Cardiac muscle cell (in vitro differentiated cells and primary cell): ENCODE results near the gene CMIP. TPM values are rescaled to one million over a fixed set of nuclear protein-coding genes. Genes with fewer than 3 reads are reported as not detected.

Source experiments
- DNase-seq, 2 donors: peaks; one replicate each; pipeline versions ENCODE4 v3.0.0 to v3.0.0-alpha.2; 2010 to 2017; ENCODE audit warnings: low read depth in 1 of 2, low spot score in 1 of 2
- H3K27ac ChIP-seq: fragments of 200-600 bp; sonication (generic); 2 replicates; pipeline ENCODE4 v1.5.1; 2016
- H3K27me3 ChIP-seq: fragments of 200-600 bp; sonication (generic); 2 replicates; pipeline ENCODE4 v1.6.0; 2016; ENCODE audit warnings: control low read depth
- H3K36me3 ChIP-seq: fragments of 200-600 bp; sonication (generic); 2 replicates; pipeline ENCODE4 v1.5.1; 2016; ENCODE audit warnings: control low read depth
- H3K4me1 ChIP-seq: fragments of 200-600 bp; sonication (generic); 2 replicates; pipeline ENCODE4 v1.8.1; 2017; ENCODE audit warnings: low read depth, mild to moderate bottlenecking, mixed run types
- H3K4me3 ChIP-seq: fragments of 200-600 bp; sonication (generic); 2 replicates; pipeline ENCODE4 v1.5.1; 2016; ENCODE audit warnings: mild to moderate bottlenecking
- H3K9me3 ChIP-seq: fragments of 200-600 bp; sonication (generic); 2 replicates; pipeline ENCODE4 v1.5.1; 2017; ENCODE audit warnings: low read depth, mild to moderate bottlenecking, control low read depth
- polyA plus RNA-seq: library from polyadenylated mRNA; unstranded; fragments of >200 nt; fragmentation: Nextera tagmentation; extraction: Ambion mirVana; gene quantifications from 2 replicates; pipeline ENCODE4 v1.2.1, GENCODE V29; 2016
- total RNA-seq: library from RNA; depleted of rRNA; stranded (reverse); fragments of >200 nt; gene quantifications from 2 replicates; pipeline ENCODE4 v1.2.3, GENCODE V29; 2016
- TF ChIP-seq, protein P1 (sequence below): IDR thresholded peaks from 2 replicates; pipeline ENCODE4 v1.5.1; 2012; ENCODE audit warnings: low read depth, mild to moderate bottlenecking, low read length

The CMIP gene
- total and polyA plus RNA-seq, 2 experiments from 2014 or later: 1.8 to 22.2 TPM

GRCh38 chr16:81481207-81481821 lies 36.7 kb downstream of the CMIP start:
- no peaks in the 10 kb centered on the region for H3K27me3 ChIP-seq
- DNase-seq: peak in 1 of 2 donors; percentile 62
- H3K27ac ChIP-seq: no peak overlapping the region
- TF ChIP-seq, protein P1, sequence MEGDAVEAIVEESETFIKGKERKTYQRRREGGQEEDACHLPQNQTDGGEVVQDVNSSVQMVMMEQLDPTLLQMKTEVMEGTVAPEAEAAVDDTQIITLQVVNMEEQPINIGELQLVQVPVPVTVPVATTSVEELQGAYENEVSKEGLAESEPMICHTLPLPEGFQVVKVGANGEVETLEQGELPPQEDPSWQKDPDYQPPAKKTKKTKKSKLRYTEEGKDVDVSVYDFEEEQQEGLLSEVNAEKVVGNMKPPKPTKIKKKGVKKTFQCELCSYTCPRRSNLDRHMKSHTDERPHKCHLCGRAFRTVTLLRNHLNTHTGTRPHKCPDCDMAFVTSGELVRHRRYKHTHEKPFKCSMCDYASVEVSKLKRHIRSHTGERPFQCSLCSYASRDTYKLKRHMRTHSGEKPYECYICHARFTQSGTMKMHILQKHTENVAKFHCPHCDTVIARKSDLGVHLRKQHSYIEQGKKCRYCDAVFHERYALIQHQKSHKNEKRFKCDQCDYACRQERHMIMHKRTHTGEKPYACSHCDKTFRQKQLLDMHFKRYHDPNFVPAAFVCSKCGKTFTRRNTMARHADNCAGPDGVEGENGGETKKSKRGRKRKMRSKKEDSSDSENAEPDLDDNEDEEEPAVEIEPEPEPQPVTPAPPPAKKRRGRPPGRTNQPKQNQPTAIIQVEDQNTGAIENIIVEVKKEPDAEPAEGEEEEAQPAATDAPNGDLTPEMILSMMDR: no peak
- no peaks in the 10 kb centered on the region for H3K9me3 ChIP-seq
- H3K4me1 ChIP-seq: peaks cover 10% of the 10 kb centered on the region
- no peak overlapping the region for H3K4me3 ChIP-seq
- no peaks in the 10 kb centered on the region for H3K36me3 ChIP-seq

- H3K4me3 ChIP-seq: no peak overlapping the region
- no peaks in the 10 kb centered on the region for H3K9me3 ChIP-seq
- H3K36me3 ChIP-seq: no peaks in the 10 kb centered on the region
- no peak for DNase-seq
- no peaks in the 10 kb centered on the region for H3K27me3 ChIP-seq
- peaks cover 10% of the 10 kb centered on the region for H3K4me1 ChIP-seq
- H3K27ac ChIP-seq: no peak overlapping the region
- TF ChIP-seq, protein P1: no peak
These were observed 37.9 kb downstream of the CMIP start for GRCh38 chr16:81482329-81483063.

- Histone ChIP-seq H3K4me3 (no peak overlapping the region), H3K27ac (no peak overlapping the region), H3K36me3 (no peaks in the 10 kb centered on the region), H3K9me3 (no peaks in the 10 kb centered on the region), H3K27me3 (no peaks in the 10 kb centered on the region), H3K4me1 (peaks cover 10% of the 10 kb centered on the region)
- TF ChIP-seq, protein P1: no peak
- DNase-seq: no peak
These were observed 38.7 kb downstream of the CMIP start for GRCh38 chr16:81483064-81483969.

- no peak overlapping the region for H3K27ac ChIP-seq
- H3K4me3 ChIP-seq: no peak overlapping the region
- H3K9me3 ChIP-seq: no peaks in the 10 kb centered on the region
- no peaks in the 10 kb centered on the region for H3K36me3 ChIP-seq
- TF ChIP-seq, protein P1: no peak
- DNase-seq: no peak
- peaks cover 10% of the 10 kb centered on the region for H3K4me1 ChIP-seq
- no peaks in the 10 kb centered on the region for H3K27me3 ChIP-seq
These were observed 39.5 kb downstream of the CMIP start for GRCh38 chr16:81483970-81484595.
